Progenitor cell of endocrine pancreas (in vitro differentiated cells): ENCODE measurements around the gene CCDC178. TPM values are rescaled to one million over a fixed set of nuclear protein-coding genes. Genes with fewer than 3 reads are reported as not detected.

Source experiments
- DNase-seq: peaks from one replicate; pipeline ENCODE4 v3.0.0; 2021; ENCODE audit warnings: low spot score; ENCODE audit not compliant: unreplicated experiment
- H3K27ac Mint-ChIP-seq: 2 replicates; pipeline ENCODE4 v1.8.0; 2021; ENCODE audit warnings: mild to moderate bottlenecking, moderate library complexity, mixed read lengths
- H3K27me3 Mint-ChIP-seq: 2 replicates; pipeline ENCODE4 v1.8.0; 2021; ENCODE audit warnings: mixed read lengths
- H3K36me3 Mint-ChIP-seq: 2 replicates; pipeline ENCODE4 v1.8.0; 2022; ENCODE audit warnings: mixed read lengths; ENCODE audit not compliant: insufficient read depth
- H3K4me1 Mint-ChIP-seq: 2 replicates; pipeline ENCODE4 v1.8.0; 2021; ENCODE audit warnings: low read depth, mixed read lengths
- H3K4me3 Mint-ChIP-seq: 2 replicates; pipeline ENCODE4 v1.8.0; 2021; ENCODE audit warnings: low read depth, mild to moderate bottlenecking, moderate library complexity, mixed read lengths
- H3K9me3 Mint-ChIP-seq: 2 replicates; pipeline ENCODE4 v1.8.0; 2021; ENCODE audit warnings: low read depth, mixed read lengths
- CTCF ChIP-seq: fragments of 200-600 bp; sonication (generic); IDR thresholded peaks from one replicate; pipeline ENCODE4 v1.5.0; 2021; ENCODE audit warnings: antibody characterized with exemption, mild to moderate bottlenecking; ENCODE audit not compliant: unreplicated experiment
- total RNA-seq: library from RNA; stranded (reverse); gene quantifications from 2 replicates; pipeline ENCODE4 v1.2.1, GENCODE V29; 2021

Gene CCDC178
- total RNA-seq, 1 donor from 2014 or later = not detected

GRCh38 chr18:32934201-32934600 is 506.3 kb downstream of the CCDC178 start:
- Mint-ChIP-seq H3K4me3 (no peak overlapping the region), H3K4me1 (peaks cover 13% of the 10 kb centered on the region), H3K27me3 (no peaks in the 10 kb centered on the region), H3K9me3 (no peaks in the 10 kb centered on the region), H3K27ac (no peak overlapping the region), H3K36me3 (no peaks in the 10 kb centered on the region)
- no peak for TF ChIP-seq CTCF
- no peak for DNase-seq

- Mint-ChIP-seq H3K27me3 (no peaks in the 10 kb centered on the region), H3K4me1 (peaks cover 4% of the 10 kb centered on the region), H3K36me3 (no peaks in the 10 kb centered on the region), H3K4me3 (no peak overlapping the region), H3K9me3 (no peaks in the 10 kb centered on the region), H3K27ac (no peak overlapping the region)
- DNase-seq = no peak
- peak; percentile 80 for TF ChIP-seq CTCF
These were observed 509.7 kb downstream of the CCDC178 start for GRCh38 chr18:32930695-32931301.

GRCh38 chr18:32929213-32929612 is 511.3 kb downstream of the CCDC178 start:
- Mint-ChIP-seq H3K4me3 (no peak overlapping the region), H3K9me3 (no peaks in the 10 kb centered on the region), H3K4me1 (peaks cover 4% of the 10 kb centered on the region), H3K36me3 (no peaks in the 10 kb centered on the region), H3K27me3 (no peaks in the 10 kb centered on the region), H3K27ac (no peak overlapping the region)
- DNase-seq = no peak
- no peak for TF ChIP-seq CTCF

- no peak for DNase-seq
- Mint-ChIP-seq H3K4me1 (peaks cover 9% of the 10 kb centered on the region), H3K27me3 (no peaks in the 10 kb centered on the region), H3K27ac (no peak overlapping the region), H3K4me3 (no peak overlapping the region), H3K9me3 (no peaks in the 10 kb centered on the region), H3K36me3 (no peaks in the 10 kb centered on the region)
- no peak for TF ChIP-seq CTCF
These were observed 517.5 kb downstream of the CCDC178 start for GRCh38 chr18:32922951-32923430.

GRCh38 chr18:32920796-32921787 is 519.4 kb downstream of the CCDC178 start:
- no peak for TF ChIP-seq CTCF
- peaks cover 21% of the 10 kb centered on the region for H3K4me1 Mint-ChIP-seq
- no peaks in the 10 kb centered on the region for H3K36me3 Mint-ChIP-seq
- no peaks in the 10 kb centered on the region for H3K9me3 Mint-ChIP-seq
- no peak for DNase-seq
- H3K4me3 Mint-ChIP-seq = no peak overlapping the region
- H3K27me3 Mint-ChIP-seq = no peaks in the 10 kb centered on the region
- no peak overlapping the region for H3K27ac Mint-ChIP-seq
